Fibroblast of skin of back (primary cell): ENCODE results near the gene SLCO4A1.

Source experiments
- DNase-seq: peaks from one replicate; pipeline ENCODE4 v3.0.0-alpha.2; 2013

Gene SLCO4A1

GRCh38 chr20:62718546-62718945, 76.2 kb downstream of the SLCO4A1 start:
- no peak for DNase-seq

- DNase-seq, result peak; percentile 77
These were observed 77.1 kb downstream of the SLCO4A1 start for GRCh38 chr20:62719250-62719935.
